OCI-LY1 (cell line): Measurements from ENCODE around the gene ROCK2.

Source experiments
- H2AFZ ChIP-seq: fragments of 200-600 bp; sonication (generic), shearing (Covaris generic); 2 replicates; pipeline ENCODE4 v1.6.0; 2014; ENCODE audit warnings: antibody characterized with exemption, mild to moderate bottlenecking, low read length
- H3F3A ChIP-seq: fragments of 200-600 bp; sonication (generic), shearing (Covaris generic); 2 replicates; pipeline ENCODE4 v1.6.0; 2014; ENCODE audit warnings: mild to moderate bottlenecking, antibody characterized with exemption, low read length, moderate library complexity; ENCODE audit not compliant: insufficient read depth
- H3K27ac ChIP-seq: fragments of 200-600 bp; sonication (generic); 2 replicates; pipeline ENCODE4 v1.5.1; 2014; ENCODE audit warnings: low read length, mixed run types, mild to moderate bottlenecking, low read depth; ENCODE audit not compliant: poor library complexity, severe bottlenecking
- H3K27me3 ChIP-seq: fragments of 200-600 bp; sonication (generic); 2 replicates; pipeline ENCODE4 v1.6.0; 2014; ENCODE audit warnings: antibody characterized with exemption, mild to moderate bottlenecking, low read length, moderate library complexity; ENCODE audit not compliant: insufficient read depth
- H3K36me3 ChIP-seq: fragments of 200-600 bp; sonication (generic); 2 replicates; pipeline ENCODE4 v1.6.1; 2014; ENCODE audit warnings: mild to moderate bottlenecking, antibody characterized with exemption, low read length, moderate library complexity, mixed read lengths; ENCODE audit not compliant: insufficient read depth
- H3K4me1 ChIP-seq: fragments of 200-600 bp; sonication (generic); 2 replicates; pipeline ENCODE4 v1.5.1; 2014; ENCODE audit warnings: mild to moderate bottlenecking, low read length, moderate library complexity; ENCODE audit not compliant: insufficient read depth, severe bottlenecking
- H3K4me2 ChIP-seq: fragments of 200-600 bp; sonication (generic), shearing (Covaris generic); 2 replicates; pipeline ENCODE4 v1.6.1; 2014; ENCODE audit warnings: low read length
- H3K4me3 ChIP-seq: fragments of 200-600 bp; sonication (generic); 2 replicates; pipeline ENCODE4 v1.5.1; 2014; ENCODE audit warnings: low read length, low read depth, mild to moderate bottlenecking, mixed read lengths; ENCODE audit not compliant: poor library complexity, severe bottlenecking
- H3K79me2 ChIP-seq: fragments of 200-600 bp; shearing (Covaris generic); 2 replicates; pipeline ENCODE4 v1.6.1; 2016; ENCODE audit warnings: mixed run types, low read length, mixed read lengths; ENCODE audit not compliant: insufficient read depth
- H3K9ac ChIP-seq: fragments of 200-600 bp; sonication (generic), shearing (Covaris generic); 2 replicates; pipeline ENCODE4 v1.6.1; 2014; ENCODE audit warnings: mild to moderate bottlenecking, low read length, mixed read lengths
- H3K9me2 ChIP-seq: fragments of 200-600 bp; sonication (generic), shearing (Covaris generic); 2 replicates; pipeline ENCODE4 v1.6.1; 2014; ENCODE audit warnings: low read depth, mild to moderate bottlenecking, low read length, mixed read lengths
- H3K9me3 ChIP-seq: fragments of 200-600 bp; shearing (Covaris generic); 2 replicates; pipeline ENCODE4 v1.6.1; 2014; ENCODE audit warnings: low read length, mixed read lengths
- H4K20me1 ChIP-seq: fragments of 200-600 bp; sonication (generic), shearing (Covaris generic); 2 replicates; pipeline ENCODE4 v1.6.0; 2016; ENCODE audit warnings: mild to moderate bottlenecking, low read length; ENCODE audit not compliant: insufficient read depth
- EZH2 ChIP-seq: fragments of 200-600 bp; sonication (generic), shearing (Covaris generic); IDR thresholded peaks from 2 replicates; pipeline ENCODE4 v1.8.0; 2017; ENCODE audit warnings: borderline replicate concordance, mixed run types, mild to moderate bottlenecking, antibody characterized with exemption, low read length, moderate library complexity, mixed read lengths
- TF ChIP-seq, protein P1 (sequence below): fragments of 200-600 bp; sonication (generic), shearing (Covaris generic); IDR thresholded peaks from 2 replicates; pipeline ENCODE4 v1.5.1; 2017; ENCODE audit warnings: mild to moderate bottlenecking, antibody characterized with exemption, low read length, moderate library complexity, mixed read lengths

Gene ROCK2

DNA sequence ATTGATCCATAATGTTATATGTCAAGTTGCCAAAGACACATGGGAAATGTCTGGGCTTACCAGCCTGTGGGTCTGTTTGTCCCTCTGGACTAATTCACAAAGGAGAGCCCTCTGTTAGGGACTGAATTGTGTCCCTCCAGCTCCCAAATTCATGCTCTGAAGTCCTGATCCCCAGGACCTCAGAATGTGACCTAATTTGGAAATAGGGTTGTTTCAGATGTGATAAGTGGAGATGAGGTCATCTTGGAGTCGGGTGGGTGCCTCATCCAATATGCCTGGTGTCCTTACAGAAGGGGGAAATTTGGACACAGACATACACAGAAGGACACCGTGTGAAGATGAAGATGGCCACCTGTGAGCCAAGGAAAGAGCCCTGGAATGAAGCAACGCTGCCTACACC is 41.4 kb upstream of the ROCK2 start:
- no peak overlapping the region for H3K4me2 ChIP-seq
- H3K4me1 ChIP-seq: peaks cover 6% of the 10 kb centered on the region
- no peak for TF ChIP-seq EZH2
- TF ChIP-seq, protein P1, sequence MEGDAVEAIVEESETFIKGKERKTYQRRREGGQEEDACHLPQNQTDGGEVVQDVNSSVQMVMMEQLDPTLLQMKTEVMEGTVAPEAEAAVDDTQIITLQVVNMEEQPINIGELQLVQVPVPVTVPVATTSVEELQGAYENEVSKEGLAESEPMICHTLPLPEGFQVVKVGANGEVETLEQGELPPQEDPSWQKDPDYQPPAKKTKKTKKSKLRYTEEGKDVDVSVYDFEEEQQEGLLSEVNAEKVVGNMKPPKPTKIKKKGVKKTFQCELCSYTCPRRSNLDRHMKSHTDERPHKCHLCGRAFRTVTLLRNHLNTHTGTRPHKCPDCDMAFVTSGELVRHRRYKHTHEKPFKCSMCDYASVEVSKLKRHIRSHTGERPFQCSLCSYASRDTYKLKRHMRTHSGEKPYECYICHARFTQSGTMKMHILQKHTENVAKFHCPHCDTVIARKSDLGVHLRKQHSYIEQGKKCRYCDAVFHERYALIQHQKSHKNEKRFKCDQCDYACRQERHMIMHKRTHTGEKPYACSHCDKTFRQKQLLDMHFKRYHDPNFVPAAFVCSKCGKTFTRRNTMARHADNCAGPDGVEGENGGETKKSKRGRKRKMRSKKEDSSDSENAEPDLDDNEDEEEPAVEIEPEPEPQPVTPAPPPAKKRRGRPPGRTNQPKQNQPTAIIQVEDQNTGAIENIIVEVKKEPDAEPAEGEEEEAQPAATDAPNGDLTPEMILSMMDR: no peak
- no peaks in the 10 kb centered on the region for H3K36me3 ChIP-seq
- no peaks in the 10 kb centered on the region for H3K79me2 ChIP-seq
- no peak overlapping the region for H3K4me3 ChIP-seq
- H3K9ac ChIP-seq: no peak overlapping the region
- no peaks in the 10 kb centered on the region for H3F3A ChIP-seq
- H3K9me3 ChIP-seq: no peaks in the 10 kb centered on the region
- no peaks in the 10 kb centered on the region for H3K27me3 ChIP-seq
- no peak overlapping the region for H3K27ac ChIP-seq
- no peak overlapping the region for H2AFZ ChIP-seq
- no peaks in the 10 kb centered on the region for H3K9me2 ChIP-seq
- no peaks in the 10 kb centered on the region for H4K20me1 ChIP-seq

GRCh38 chr2:11385216-11385615 is 40.8 kb upstream of the ROCK2 start:
- no peaks in the 10 kb centered on the region for H3K79me2 ChIP-seq
- H4K20me1 ChIP-seq: no peaks in the 10 kb centered on the region
- no peaks in the 10 kb centered on the region for H3K9me3 ChIP-seq
- H2AFZ ChIP-seq: no peak overlapping the region
- H3K9ac ChIP-seq: no peak overlapping the region
- no peaks in the 10 kb centered on the region for H3F3A ChIP-seq
- no peaks in the 10 kb centered on the region for H3K27me3 ChIP-seq
- no peaks in the 10 kb centered on the region for H3K9me2 ChIP-seq
- peaks cover 6% of the 10 kb centered on the region for H3K4me1 ChIP-seq
- no peaks in the 10 kb centered on the region for H3K36me3 ChIP-seq
- H3K4me2 ChIP-seq: no peak overlapping the region
- no peak overlapping the region for H3K27ac ChIP-seq
- TF ChIP-seq, protein P1: no peak
- TF ChIP-seq EZH2: no peak
- no peak overlapping the region for H3K4me3 ChIP-seq

DNA sequence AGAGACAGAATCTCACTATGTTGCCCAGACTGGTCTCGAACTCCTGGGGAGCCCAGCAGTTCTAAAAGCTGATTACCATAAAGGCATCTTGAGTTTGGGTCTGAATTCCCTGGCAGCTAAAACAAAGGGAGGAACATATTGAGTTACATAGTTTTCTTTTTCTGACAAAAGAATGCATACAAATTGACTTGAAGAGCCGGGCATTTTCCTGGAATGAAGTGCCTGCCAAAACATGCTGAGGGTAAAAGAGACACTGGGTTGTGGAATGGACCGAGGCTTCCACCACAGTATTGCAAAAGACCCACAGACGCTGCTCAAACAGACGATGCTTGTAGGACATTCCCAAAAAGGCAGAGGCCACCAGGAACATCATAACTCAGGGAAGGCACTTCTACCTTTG is 35.1 kb upstream of the ROCK2 start:
- Histone ChIP-seq H4K20me1 (no peaks in the 10 kb centered on the region), H3K4me2 (no peak overlapping the region), H3K4me1 (peaks cover 40% of the 10 kb centered on the region), H3K9me2 (no peaks in the 10 kb centered on the region), H3K27me3 (no peaks in the 10 kb centered on the region), H3K9me3 (no peaks in the 10 kb centered on the region), H3K27ac (no peak overlapping the region), H3K9ac (no peak overlapping the region), H3K36me3 (no peaks in the 10 kb centered on the region), H3K79me2 (no peaks in the 10 kb centered on the region), H3K4me3 (no peak overlapping the region), H3F3A (no peaks in the 10 kb centered on the region), H2AFZ (no peak overlapping the region)
- TF ChIP-seq EZH2: no peak
- TF ChIP-seq, protein P1: no peak
